Activated T-cell treated with anti-CD3 and anti-CD28 coated beads, Interleukin-2, amount 50 U/mL, for 48 hours (primary cell): Measurements from ENCODE around the gene ITGA11.
"Not testable (repeated sequence)": the region's sequence is repeated elsewhere in the genome, so short reads cannot be mapped to it uniquely, and the experiment has no call there.

Experiments used
- DNase-seq, 2 experiments: peaks; one replicate each; pipeline ENCODE4 v3.0.0-alpha.2; 2020

ITGA11 gene

DNA sequence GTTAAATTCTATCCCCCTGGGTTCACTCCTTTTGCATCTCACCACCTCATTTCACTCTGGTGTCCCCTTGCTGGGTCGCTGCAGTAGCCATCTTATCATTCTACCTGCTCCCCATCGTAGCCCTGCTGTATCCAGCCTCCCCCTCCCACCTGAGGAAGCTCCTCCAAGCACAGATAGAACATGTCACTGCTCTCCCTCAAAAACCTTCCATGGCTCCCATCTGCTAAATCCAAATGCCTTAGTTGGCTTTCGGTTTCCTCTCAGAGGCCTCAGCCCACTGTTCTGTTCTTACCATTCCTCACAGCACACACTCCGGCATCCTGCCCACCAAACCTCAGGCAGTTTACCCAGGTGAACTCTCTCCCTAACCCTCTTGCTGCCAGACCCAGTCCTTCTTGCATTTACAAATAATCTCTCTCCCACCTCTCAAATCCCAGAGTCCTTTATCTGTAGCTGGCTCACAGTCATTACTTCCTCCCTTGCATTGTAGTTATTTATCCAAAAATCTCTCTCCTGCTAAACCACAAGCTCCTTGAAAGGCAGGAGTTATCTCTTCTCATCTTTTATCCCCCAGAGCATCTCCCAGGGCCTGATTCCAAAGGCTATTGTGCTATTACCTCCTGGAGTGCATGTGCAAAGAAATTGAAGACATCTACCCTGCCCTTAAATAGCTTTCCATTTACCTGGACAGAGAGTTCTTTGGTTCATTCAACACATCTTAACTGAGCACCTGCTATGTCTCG, 9.4 kb downstream of the ITGA11 start:
- DNase-seq, result not testable (repeated sequence)

GRCh38 chr15:68421798-68422402, 10.1 kb downstream of the ITGA11 start:
- DNase-seq, result no peak

GRCh38 chr15:68421115-68421551, 10.8 kb downstream of the ITGA11 start:
- DNase-seq, result no peak

DNA sequence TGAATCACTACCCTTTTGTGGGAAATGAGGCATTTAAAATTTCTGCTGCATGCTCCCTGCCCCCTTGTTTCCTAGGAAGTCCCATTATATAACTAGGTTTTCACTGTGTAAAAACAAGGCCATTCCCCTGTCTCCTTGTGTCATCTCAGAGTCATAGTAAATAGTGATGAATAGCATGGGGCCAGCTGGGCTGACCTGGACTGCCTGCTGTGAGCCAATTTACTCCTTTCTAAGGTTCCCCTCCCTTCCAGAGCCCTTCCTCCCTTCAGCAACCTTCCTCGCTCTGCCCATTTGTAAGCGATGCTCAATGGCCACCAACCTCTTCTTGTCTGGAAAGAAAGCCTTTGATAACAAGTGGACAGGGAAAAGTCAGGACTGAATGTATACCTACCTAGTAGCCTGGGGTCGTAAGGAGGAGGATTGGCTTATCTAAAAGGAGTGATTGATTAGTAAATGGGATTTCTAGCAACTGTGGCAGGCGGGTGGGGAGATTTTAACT, 11.7 kb downstream of the ITGA11 start:
- no peak for DNase-seq

- no peak for DNase-seq
Observed at GRCh38 chr15:68419301-68420175, 12.4 kb downstream of the ITGA11 start.

- DNase-seq, result no peak
Observed at GRCh38 chr15:68418611-68419161, 13.3 kb downstream of the ITGA11 start.

GRCh38 chr15:68417897-68418296, 14.1 kb downstream of the ITGA11 start:
- no peak for DNase-seq

DNA sequence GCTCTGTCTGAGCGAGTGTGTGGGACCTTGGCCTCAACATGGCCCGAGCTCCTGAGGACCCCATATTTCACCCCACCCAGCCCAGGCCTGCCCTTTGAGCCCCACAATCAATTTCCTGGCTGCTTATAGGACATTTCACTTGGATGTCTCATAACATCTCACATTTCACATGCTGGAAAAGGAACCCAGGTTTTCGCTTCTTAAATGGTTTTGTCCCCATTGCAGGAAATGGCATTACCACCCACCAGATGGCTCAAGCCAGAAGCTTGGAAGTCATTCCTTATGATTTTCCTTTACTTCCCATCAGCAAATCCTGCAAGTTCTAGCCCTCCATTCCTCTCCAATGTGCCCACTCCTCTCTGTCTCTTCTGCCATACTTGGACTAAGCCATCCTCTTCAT, 14.9 kb downstream of the ITGA11 start:
- no peak for DNase-seq

DNA sequence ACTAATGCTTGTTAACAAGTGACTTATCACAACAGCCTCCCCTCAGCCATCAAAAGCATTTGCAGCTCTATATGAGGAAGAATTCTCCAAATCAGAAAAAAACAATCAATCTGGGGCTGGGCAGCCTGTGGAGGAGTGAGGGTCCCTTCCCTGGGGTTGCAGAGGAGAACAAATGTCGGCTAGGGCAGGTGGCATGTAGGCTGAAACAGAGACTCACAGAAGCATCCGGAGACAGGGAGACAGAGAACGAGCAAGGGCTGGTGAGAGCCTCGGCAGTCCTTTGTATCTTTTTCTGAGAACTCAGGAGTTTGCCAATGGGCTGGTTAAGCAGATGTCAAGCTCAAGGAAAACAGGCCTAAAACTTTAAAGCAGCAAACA, 15.8 kb downstream of the ITGA11 start:
- DNase-seq, result no peak

DNA sequence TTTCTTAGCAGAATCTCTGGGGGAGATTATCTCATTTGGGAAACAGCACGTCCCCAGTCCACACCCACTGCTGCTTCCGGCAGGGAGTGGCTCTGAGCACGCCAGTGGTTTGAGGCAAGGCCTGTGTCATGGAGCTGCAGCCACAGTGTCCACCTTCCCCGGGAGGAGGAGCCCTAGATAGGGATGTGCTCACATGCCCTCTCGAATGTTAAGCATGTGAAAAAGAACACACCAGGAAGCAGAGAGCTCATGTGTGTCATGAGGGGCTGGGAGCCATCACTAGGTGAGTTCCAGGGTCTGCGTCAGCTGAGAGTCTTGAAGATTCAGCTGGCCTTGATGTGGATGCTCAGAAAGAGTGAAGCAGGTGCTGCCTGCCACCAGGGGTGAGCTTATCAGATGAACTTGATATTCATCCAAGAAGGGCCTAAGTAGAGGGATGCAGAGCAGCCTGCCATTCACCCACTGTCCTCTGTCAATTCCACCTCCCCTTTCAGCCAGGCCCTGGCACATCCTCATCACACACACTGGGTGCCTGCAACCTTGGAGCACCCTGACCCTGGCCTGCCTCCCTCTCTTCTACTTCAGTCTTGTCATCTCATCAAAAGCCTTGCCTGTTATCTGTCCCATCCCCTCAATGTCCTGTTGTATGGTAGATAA, 16.3 kb downstream of the ITGA11 start:
- no peak for DNase-seq

- no peak for DNase-seq
Observed at GRCh38 chr15:68415061-68415460, 16.9 kb downstream of the ITGA11 start.

GRCh38 chr15:68414591-68414990, 17.4 kb downstream of the ITGA11 start:
- DNase-seq, result no peak

- no peak for DNase-seq
Observed at GRCh38 chr15:68414206-68414555, 17.8 kb downstream of the ITGA11 start.

DNA sequence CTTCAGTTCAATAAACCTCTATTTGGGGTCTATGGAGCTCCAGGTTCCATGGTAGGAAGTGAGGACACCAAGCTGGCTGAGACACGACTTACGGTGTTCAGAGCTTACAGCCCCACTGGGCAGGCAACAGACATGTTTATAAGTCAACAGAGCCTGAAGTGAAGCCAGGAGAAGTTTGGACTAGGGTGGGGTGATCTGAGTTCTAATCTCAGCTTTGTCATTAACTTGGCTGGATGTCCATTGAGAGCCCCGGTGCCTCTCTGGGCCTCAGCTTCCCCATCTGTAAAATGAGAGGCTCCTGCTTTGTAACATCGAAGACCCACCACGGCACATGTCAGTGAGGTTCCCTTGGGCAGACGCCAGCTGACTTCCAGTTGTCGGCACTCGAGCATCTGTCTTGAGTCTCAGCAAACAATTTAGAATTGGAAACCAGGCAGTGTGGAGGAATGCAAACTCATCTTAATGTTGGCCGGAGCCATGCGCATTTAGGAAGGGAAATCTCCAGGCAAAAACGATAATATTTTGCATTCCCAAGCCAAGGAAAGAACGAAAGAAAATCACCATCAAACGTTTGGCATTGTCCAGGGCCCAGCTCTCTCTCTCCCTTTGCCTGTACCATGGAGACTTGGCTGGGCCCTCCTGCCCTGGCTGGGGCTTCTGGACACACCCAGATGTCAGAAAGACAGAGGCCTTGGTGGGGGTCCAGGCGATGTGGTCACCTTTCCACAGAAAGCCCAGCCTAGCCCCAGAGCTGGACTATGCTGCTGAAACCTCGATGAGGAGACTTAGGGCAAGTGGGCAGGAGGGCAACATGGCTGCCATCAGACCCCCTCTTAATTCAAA, 18.4 kb downstream of the ITGA11 start:
- DNase-seq, result no peak

DNA sequence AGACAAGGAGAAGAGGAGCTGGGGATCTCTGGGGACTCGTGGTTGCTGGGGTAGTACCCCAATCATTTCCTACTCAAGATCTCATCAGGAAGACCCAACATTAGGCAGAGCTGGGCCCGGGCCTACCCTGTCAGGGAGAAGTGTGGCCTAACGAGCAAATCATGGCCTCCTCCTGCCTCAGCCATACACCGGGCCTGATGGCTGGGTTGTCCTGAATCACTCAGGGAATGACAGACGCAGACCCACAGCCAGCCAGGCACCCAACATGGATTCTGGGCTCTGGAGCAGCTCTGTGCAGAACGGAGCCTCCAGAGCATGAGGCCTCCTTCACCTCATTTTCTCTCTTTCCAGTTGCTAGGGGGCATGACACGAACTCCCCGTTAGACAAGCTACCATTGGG, 19.7 kb downstream of the ITGA11 start:
- DNase-seq, result peak; percentile 4 to 8

GRCh38 chr15:68411735-68412134, 20.2 kb downstream of the ITGA11 start:
- no peak for DNase-seq

DNA sequence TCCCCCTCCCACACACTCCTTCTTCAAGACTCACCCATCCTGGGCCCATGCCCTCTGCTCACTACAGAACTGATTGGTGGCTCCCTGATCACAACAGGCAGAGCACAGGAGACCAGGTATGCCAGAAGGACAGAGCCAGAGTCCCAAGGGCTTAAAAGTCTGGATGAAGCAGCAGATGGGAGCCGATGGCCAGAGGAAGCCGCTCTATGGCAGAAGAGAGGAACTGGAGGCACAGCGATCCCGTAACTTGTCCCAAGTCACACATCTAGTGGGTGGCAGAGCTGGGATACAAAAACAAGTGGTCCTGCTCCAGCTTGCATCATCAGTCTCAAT, 20.7 kb downstream of the ITGA11 start:
- peak; percentile 3 to 6 for DNase-seq

DNA sequence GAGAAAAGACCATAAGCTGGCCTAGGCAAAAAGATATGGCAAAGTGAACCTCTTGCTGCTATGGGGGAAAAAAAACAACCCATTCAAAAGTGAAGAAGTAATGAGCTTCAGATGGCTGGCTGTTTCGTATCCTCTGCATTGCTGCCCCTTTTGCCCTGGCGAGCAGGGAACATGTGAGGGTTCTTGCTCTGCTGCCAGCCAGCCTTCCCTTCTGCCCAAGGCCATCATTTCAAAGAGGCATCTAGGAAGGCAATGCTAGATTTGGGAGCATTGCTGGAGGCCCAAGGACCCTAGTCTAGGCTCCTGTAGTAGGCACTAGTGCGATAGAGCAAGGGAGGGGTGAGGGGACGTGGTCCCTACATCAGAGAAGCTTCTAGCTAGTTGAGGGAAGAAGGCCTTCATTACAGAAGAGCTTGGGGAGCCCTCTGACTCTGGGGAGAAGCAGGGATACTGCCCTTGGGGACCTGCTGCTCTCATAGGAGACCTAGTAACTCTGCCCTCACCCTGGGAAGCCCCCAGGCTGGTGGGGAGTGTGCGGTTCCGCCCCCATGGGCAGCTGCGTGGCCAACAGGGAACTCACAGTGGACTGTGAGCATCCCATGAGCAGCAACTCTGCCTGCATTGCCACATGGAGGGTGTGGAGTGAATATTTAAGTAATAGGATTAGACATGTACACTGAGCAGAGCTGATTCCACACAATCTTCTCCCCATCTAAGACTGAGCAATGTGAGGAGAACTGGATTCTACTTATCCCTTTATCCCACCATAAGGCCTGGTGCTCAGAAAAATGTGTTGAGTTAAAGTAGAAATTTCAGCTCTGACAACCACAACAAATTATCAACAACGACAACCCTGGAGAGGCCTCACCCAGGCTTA, 21.3 kb downstream of the ITGA11 start:
- DNase-seq, result peak; percentile 4 to 6

GRCh38 chr15:68409736-68410370, 22.1 kb downstream of the ITGA11 start:
- DNase-seq, result peak in 1 of 2 experiments; percentile 5

GRCh38 chr15:68408971-68409370, 23.0 kb downstream of the ITGA11 start:
- no peak for DNase-seq
